A673 (cell line): ENCODE data around the gene PFKP.

ENCODE experiments used
- EZH2 ChIP-seq: fragments of 200-600 bp; sonication (generic); IDR thresholded peaks from 2 replicates; pipeline ENCODE4 v1.6.1; 2017; ENCODE audit warnings: borderline replicate concordance, low read depth, mild to moderate bottlenecking, mixed read lengths, antibody characterized with exemption, low read length; ENCODE audit not compliant: poor library complexity, severe bottlenecking
- TF ChIP-seq, protein P1 (sequence below): fragments of 300-800, 200-600 bp; sonication (generic); conservative IDR thresholded peaks from 2 replicates; pipeline ENCODE4 v1.5.1; 2017; ENCODE audit warnings: low read depth, mild to moderate bottlenecking, antibody characterized with exemption, low read length, moderate library complexity, mixed read lengths

DNA sequence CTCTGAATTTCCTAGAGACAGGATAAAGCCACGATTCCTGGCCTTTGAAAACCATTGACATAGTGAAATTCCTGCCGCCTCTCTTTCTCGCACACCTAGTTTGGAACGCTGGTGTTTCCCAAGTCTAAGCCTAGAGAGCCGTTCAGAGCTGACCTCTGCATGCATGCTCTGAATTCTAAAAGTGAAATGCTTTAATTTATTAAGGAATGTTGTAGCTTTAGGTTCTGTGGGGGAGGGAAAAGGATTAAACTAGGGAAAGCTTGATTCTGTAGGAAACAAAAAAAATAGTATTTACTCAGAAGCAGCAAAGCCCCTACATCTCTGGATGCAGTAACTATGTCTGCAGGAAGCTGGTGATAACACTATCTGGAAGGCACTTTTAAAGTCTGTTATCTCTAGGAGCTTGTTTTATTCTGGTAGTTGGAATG lies 27.3 kb downstream of the PFKP start:
- TF ChIP-seq, protein P1, sequence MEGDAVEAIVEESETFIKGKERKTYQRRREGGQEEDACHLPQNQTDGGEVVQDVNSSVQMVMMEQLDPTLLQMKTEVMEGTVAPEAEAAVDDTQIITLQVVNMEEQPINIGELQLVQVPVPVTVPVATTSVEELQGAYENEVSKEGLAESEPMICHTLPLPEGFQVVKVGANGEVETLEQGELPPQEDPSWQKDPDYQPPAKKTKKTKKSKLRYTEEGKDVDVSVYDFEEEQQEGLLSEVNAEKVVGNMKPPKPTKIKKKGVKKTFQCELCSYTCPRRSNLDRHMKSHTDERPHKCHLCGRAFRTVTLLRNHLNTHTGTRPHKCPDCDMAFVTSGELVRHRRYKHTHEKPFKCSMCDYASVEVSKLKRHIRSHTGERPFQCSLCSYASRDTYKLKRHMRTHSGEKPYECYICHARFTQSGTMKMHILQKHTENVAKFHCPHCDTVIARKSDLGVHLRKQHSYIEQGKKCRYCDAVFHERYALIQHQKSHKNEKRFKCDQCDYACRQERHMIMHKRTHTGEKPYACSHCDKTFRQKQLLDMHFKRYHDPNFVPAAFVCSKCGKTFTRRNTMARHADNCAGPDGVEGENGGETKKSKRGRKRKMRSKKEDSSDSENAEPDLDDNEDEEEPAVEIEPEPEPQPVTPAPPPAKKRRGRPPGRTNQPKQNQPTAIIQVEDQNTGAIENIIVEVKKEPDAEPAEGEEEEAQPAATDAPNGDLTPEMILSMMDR = no peak
- no peak for TF ChIP-seq EZH2
